Cortex of kidney (tissue), 1 donor: ENCODE results near the gene ACOT7.
"Not testable (repeated sequence)": the region's sequence is repeated elsewhere in the genome, so short reads cannot be mapped to it uniquely, and the experiment has no call there.

Source experiments
- DNase-seq: peaks from one replicate; lab custom pipeline; 2025; lab: John Stamatoyannopoulos, UW

The ACOT7 gene

DNA sequence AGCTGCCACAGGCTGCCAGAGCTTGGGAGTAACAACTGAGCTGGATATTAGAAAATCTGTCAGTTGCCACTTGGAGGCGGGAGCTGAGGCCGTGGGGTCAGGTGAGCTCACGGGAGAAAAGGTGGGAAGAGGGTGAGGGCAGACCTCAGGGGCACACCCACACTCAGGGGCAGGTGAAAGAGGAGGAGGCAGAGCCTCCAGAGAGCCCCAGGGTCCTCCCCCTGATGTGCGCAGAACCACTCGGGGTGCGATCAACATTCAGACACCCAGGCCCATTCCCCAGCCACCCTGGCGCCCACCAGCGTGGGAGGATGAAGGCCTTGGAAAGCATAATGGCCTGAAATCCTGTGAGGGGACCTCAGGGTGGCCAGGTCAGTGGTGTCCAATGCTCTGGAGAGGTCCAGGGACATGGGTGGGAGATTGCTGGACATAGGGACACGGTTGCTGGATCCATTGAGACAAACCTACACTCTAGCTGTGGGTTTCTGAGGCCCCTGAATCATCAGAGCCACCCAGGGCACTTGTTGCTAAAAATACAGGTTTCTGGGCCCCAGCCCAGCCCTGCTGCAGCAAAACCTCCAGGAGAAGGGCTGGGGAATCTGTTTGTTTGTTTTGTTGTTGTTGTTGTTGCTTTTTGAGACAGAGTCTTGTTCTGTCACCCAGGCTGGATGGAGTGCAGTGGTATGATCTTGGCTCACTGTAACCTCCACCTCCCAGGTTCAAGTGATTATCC is 83.3 kb downstream of the ACOT7 start:
- no peak for DNase-seq

DNA sequence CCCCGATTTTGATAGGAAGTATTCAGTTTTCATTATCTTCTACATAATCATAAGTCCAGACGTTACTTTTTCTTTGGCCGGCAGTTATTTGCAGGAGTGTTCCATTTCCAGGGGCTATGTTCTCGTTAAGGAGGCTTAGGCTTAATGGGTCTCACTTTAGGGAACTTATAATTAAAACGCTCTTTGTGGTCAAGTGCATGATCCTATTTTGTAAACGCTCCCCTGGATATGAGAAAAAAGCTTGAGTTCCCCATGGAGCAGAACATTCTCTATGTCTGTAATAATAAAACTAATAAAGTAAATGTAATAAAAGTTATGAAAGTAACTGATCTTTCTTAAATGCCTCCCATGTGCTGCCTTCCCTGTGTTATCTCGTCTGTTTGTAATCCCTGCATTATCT is 84.0 kb downstream of the ACOT7 start:
- DNase-seq: no peak

DNA sequence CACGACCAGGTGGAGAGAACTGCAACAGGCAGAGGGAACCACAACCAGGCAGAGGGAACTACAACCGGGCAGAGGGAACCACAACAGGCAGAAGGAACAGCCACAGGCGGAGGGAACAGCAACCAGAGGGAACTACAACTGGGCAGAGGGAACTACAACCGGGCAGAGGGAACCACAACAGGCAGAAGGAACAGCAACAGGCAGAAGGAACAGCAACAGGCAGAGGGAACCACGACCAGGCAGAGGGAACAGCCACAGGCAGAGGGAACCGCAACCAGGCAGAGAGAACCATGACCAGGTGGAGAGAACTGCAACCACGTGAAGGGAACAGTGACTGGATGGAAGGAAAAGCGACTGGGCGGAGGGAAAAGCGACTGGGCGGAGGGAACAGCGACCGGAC is 85.1 kb downstream of the ACOT7 start:
- DNase-seq: no peak

DNA sequence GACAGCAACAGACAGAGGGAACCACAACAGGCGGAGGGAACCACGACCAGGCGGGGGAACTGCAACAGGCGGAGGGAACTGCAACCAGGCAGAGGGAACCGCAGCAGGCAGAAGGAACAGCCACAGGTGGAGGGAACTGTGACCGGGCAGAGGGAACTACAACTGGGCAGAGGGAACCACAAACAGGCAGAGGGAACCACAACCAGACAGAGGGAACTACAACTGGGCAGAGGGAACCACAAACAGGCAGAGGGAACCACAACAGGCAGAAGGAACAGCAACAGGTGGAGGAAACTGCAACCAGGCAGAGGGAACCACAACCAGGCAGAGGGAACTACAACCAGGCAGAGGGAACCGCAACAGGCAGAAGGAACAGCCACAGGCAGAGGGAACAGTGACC is 85.9 kb downstream of the ACOT7 start:
- not testable (repeated sequence) for DNase-seq

DNA sequence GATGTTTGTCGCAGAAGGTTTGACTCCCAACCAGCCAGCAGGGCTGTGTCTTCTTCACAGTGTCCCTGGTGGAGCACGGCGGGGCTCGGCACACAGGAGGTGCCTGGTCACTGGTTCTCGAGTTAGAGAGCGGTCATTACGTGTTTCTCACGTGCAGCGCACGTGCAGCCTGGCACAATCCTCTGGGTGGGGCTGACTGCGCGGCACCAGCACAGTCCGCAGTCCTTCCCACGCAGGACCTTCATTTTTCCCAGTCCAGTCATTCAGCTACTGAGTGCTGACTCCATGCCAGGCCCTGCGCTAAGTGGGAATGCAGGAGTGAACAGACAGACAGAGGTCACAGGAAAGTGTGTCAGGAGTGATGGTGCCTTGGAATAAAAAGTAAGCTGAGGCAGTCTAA is 86.5 kb downstream of the ACOT7 start:
- DNase-seq: no peak

DNA sequence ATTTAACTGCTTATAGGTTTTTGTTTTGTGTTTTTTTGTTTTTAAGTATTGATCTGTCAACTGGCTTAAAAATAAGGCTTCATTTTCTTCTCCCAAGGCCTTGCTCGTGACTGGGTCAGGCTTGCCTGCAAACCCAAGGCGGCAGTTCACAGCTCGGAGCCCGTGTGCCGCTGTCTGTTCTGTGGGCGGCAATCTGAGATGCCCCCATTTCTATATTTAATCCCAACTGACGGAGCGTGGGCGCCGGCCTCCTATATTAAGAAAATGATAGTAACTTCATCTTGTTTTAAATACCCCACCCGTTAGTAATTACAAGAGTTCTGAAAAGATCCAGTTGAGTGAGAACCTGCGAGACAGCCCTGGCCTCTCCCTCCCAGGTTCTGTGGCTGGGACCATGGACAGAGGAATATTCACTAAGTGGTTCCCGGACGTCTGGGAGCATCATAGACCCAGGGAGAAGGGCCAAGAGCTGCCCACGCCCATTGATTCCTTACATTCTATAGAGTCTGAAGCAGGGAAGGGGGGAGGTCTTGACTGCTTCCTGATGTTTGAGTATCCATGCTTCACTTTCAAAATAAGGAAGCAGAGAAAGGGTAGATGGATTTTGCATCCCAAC is 90.1 kb downstream of the ACOT7 start:
- DNase-seq: no peak

DNA sequence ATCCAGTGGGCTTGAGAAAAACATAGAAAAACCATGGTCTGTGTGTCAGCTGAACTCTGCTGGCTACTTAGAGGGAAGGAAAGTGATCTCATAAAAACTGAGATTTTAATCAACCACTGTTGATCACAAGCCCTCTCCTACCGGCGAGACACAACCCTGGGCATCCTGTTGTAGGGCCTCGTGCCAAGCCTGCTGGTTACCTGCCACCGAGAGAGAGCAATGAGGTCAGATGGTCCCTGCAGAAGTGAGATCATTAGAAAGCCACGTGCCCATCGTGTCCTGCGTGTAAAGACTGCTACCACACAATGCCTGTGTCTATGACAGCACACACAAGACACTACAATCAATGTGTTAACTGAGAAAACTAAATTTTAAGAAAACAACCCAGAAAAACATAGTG is 91.0 kb downstream of the ACOT7 start:
- no peak for DNase-seq

DNA sequence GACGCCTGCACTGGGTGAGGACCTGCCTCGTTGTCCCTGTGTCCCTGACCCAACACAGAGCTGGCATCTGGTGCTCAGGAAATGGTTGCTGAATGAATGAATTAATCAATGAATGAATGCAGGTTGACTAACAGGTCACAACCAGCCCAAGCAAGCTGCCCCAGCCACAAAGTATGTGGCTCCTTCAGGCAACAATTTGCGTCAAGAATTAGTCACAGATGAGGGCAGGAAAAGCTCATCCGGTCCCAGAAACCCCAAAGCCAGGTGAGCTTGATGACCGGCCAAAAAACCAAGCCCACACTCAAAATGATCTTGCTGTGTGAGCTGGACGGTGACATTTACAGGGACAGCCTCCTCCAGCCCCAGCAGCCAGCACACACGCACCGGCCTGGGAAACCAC is 92.0 kb downstream of the ACOT7 start:
- no peak for DNase-seq

DNA sequence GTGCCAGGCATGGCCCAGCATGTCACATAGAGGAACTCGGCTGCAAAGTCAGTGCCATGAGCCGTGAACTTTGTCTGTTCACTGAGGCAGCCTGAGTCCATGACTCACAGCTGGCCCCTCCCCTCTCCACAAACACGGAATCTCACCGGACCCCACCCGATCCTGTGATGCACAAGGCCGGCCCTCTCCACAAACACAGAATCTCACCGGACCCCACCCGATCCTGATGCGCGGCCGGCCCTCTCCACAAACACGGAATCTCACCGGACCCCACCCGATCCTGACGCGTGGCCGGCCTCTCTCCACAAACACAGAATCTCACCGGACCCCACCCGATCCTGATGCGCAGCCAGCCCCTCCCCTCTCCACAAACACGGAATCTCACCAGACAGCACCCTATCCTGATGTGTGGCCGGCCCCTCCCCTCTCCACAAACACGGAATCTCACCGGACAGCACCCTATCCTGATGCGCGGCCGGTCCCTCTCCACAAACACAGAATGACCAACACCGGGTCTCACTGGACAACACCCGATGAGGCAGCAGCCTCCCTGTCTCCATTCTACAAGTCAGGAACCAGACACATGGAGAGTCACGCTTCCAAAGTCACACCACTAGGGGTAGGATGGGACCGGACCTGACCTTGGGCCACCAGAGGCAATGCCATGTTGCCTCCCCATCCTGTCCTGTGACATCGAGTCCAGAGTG is 93.1 kb downstream of the ACOT7 start:
- DNase-seq: no peak

DNA sequence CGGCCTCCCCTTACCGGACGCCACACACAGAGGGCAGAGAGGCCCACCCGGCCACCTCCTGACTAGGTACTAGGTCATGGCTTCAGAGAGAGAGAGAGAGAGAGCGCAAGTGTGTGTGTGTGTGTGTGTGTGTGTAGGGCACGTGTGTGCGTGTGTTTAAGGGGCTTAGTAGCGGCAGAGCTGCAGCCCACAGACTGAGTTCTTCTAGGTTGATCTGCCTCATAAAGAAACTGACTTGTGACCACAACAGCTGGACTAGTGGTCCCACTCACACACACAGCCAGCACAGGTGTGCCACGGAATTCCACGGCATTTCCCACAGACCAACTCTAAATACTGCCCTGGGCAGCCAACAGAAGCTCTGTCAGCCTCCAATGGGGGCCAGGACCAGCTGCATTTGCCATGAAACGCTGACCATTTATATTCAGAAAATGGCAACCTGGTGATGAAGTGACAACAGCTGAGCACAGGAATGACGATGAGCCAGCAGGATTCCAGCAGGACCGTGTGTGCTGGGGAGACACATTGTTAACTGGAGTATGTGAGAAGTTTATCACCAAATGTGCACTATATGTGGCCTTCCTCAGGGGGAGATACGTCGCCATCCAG is 93.9 kb downstream of the ACOT7 start:
- no peak for DNase-seq

DNA sequence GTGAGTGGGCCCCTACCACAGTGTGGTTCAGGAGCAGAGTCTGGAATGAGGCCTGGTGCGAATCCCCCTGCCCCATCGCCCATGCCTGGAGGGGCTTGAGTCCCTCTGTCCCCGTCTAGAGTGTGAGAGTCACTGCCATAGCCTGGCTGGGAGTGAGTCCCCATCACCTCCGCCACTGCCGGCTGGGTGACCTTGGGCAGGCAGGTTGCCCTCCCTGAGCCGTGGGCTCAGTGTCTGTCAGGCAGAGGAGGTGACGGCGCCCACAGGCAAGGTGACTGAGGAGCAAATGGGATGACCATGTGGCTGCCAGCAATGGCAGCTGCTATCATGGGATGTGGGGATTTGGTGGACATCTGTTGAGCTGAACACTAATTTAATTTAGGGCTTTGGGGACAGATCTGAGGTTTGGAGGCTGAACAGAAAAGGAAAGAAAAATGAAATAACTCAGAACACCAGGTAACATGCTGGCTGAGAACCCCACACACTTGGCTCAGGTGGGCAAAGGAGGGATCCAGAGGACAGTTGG is 94.6 kb downstream of the ACOT7 start:
- no peak for DNase-seq

DNA sequence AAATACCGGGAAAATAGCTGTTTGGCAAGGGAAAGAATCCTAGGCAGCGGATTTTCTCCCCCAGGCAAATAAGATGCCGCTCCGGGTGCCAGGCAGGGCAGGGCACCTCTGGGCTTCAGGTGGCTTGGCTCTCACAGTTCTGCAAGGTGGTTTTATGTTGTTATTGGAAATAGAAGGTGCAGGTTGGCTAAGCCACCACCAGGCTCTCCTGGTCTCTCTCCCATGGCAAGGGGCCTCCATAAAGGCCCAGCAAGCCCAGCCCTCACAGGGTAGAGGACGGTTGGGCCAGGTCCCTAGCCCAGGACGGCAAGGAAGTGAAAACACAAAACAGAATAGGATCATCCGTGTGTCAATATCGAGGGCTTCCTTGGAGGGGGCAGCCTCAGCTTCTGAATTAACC is 95.0 kb downstream of the ACOT7 start:
- DNase-seq: no peak

DNA sequence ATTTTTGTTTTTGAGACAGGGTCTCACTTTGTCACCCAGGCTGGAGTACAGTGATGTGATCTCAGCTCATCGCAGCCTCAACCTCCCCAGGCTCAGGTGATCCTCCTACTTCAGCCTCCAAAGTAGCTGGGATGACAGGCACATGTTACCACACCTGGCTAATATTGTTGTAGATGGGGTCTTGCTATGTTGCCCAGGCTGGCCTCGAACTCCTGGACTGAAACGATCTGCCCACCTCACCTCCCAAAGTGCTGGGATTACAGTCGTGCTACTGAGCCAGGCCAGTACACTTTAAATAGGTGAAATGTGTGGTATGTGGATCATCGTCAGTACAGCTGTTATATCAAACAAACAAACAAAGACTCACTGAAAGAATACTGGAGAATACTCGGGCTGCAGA is 97.7 kb downstream of the ACOT7 start:
- no peak for DNase-seq

DNA sequence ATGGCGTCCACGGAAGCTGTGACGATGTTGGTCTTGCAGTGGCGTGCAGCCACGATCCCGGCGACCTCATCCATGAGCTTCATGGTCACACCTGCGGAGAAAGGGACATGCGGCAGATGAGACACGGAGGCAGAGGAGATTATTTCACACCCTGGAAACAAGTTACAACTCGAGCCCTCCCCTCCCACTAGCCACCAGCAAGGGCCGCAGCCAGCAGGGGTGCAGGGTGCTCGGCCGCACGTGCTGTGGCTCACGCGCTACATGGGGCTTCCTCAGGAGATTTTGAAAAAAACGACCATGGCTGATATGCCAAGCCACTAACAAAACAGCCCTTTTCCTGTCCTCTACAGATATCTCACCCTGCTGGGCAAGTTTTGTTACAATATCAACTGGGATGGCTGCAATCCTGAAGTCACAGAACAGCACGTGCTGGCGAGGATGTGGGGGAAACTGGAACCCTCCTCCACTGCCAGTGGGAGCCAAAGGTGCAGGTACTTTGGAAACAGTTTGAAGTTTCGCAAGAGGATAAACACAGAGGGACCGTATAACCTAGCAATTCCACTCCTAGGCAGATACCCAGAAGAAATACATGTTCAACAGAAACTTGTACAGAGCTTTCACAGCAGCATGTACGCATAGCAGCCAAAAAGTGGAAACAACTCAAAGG is 98.5 kb downstream of the ACOT7 start:
- no peak for DNase-seq

DNA sequence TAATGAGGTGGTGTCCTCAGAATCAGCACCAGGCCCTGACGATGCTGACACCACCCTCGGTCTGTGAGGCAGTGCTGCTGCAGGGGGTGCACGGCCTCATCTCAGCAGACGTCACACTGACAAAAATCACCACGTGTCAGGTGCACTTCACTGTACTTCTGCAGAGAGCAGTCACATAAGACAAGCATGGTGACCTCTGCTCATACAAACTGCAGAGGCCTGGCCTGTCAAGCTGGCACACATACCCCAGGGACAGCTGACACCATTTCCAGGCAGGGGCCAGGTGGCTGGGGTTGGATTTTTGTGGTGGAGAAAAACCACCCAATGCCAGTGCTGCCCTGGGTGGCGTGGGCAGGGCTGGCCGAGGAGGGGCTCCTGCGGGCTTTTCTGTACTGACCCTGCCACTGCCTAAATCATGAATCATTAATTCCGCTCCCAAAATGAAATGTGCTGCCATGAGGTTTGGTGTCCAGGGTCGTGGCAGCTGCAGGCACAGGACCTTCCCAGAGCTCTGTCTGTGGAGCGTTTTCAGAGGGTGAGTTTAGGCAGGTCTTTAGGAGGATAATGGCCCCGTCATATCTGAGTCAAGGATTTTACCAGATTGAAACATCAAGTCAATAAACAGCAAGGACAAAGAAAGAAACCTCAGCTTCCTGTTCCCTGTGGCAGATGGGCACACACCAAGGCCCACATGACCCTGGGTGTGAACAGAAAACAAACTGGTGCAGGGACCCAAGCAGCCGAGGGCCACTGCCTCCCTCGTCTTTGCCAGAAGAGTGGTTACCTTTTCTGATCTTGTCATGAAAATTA is 99.3 kb downstream of the ACOT7 start:
- no peak for DNase-seq

DNA sequence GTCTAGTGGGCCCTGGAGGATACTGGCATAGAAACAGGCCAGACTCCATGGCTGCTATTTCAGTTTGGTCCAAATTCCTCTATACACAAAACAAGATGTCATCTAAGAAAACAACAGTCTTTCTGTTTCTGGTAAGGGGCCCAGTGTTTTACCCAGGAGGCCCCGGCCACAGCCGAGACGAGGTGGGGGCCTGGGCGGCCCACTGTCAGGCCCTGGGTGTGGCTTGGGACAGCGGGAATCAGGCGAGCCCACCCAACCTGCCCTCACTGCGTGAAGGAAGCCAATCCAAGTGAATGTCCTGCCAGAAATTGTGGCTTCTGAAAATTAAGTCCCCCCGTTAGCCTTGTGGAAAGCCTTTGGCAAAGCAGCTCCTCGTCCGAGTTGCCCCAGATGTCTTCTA is 101.5 kb downstream of the ACOT7 start:
- no peak for DNase-seq

DNA sequence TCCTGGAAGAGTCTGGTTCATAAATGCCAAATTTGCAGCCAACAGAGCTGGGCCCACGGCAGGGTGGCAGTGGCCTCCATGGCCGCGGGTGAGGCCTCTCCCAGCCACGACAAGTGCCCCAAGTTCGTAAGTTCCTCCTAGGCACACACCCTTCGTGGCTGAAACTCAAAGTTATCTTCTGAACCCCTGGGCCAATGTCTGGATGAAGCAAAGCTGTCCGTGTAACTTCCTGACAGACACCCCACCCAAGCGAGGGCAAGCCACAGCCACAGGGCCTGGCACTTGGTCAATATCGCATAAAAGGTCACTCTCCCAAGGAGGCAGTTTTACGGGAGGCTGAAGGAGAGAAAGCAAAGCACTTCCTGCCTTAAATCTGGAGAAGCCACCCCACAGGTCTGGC is 104.9 kb downstream of the ACOT7 start:
- DNase-seq: no peak

DNA sequence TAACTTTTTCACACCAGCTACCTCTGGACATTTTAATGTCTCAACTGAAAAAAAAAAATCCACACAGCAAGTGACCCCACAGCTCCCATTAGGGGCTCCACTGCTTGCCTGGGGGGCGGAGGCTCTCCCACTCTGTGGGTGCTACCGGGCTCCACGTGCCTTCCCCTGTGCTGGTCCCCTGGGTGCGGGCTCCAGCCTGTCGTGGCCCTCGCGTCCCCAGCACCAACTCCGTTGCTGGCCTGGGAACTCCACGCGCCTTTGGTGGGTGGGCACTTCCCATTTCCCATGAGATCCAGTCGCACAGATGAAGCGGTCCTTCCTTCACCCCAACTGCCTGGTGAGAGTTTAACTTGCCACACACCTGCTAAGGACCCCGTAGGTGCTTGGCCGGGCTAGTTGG is 105.5 kb downstream of the ACOT7 start:
- no peak for DNase-seq

DNA sequence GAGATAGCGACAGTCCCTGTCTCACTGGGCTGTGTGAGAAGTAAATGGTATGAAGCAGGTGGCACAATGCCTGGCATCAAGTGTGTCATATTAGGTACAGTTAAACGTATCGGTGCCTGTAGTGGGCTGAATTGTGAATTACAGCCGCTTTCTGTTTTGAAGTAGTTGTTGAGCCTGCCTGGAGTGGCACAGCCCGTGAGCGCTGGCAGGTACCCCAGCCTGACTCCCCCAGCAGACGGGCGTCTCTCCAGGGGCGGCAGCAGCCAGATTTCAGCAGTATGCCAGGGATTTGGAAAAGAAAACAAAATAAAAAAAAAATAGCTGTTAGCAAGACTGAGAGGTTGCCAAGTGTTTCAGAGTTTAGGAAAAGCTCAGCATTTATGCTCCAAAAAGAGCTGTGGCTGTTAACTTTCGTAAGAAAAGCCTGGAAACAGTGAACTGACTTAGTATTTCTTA is 106.1 kb downstream of the ACOT7 start:
- no peak for DNase-seq

DNA sequence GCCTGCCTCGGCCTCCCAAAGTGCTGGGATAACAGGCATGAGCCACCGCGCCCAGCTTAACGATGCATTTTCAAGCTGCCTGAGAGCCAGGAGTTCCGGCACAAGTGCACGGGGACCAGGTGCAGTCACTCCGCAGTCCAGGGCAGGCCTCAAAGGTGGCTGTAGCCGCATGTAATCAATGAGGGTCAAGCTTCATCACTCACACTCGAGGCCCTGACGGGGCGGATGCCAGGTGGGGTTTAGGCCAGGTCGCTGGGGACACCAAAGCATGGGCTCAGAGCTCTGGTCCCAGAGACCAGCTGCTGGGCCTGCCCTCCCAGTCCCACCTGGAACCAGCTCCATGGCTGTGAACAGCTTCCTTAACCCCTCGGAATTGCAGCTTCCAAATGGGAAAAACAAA is 106.5 kb downstream of the ACOT7 start:
- DNase-seq: no peak

DNA sequence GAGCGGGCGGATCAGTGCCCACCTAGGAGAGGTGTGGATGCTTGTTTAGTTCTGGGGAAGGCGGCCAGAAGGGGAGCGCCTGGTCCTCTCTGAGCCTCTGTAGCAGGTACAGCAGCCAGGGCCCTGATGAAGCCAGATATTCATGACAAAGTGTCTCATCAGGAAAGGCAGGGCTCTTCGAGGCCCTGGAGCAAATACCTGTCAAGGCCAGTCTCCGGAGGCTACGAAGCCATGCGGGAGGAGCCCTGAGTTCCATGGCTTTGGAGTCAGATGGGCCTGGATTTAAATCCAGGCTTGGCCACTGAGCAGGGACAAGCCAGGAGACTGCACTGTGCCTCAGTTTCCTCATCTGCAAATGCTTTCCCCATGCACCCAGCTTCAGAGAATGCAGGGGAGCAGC is 107.3 kb downstream of the ACOT7 start:
- DNase-seq: no peak
